Psoas muscle (tissue), 8 donors: ENCODE results near the gene CCNC. TPM values are rescaled to one million over a fixed set of nuclear protein-coding genes. Genes with fewer than 3 reads are reported as not detected.

Experiments
- ATAC-seq, 4 donors: fragments of 200-7000 bp; cut with Tn5 transposase; one replicate each; pipeline ENCODE4 v1.9.1; 2020; ENCODE audit warnings: moderate library complexity in 3 of 4, mild to moderate bottlenecking in 2 of 4
- DNase-seq, 2 donors: peaks; one replicate each; pipeline ENCODE4 v3.0.0-alpha.2; 2020
- H3K27ac ChIP-seq: fragments of 200-600 bp; one replicate; pipeline ENCODE4 v1.8.0; 2022
- H3K27me3 ChIP-seq, 3 donors: fragments of 200-600 bp in 1 of 3; one replicate each; pipeline versions ENCODE4 v1.6.1 to v1.8.0; 2013 to 2022; ENCODE audit warnings: low read length in 2 of 3, mild to moderate bottlenecking in 2 of 3, moderate library complexity in 1 of 3; ENCODE audit not compliant: insufficient read depth in 3 of 3
- H3K36me3 ChIP-seq, 2 donors: fragments of 200-600 bp in 1 of 2; one replicate each; pipeline versions ENCODE4 v1.6.1 to v1.8.0; 2013 to 2022; ENCODE audit warnings: low read depth in 1 of 2, mild to moderate bottlenecking in 1 of 2, moderate library complexity in 1 of 2; ENCODE audit not compliant: insufficient read depth in 1 of 2
- H3K4me1 ChIP-seq: fragments of 200-600 bp; one replicate; pipeline ENCODE4 v1.8.0; 2022
- H3K4me3 ChIP-seq: fragments of 200-600 bp; one replicate; pipeline ENCODE4 v1.8.0; 2022; ENCODE audit warnings: mild to moderate bottlenecking
- H3K9me3 ChIP-seq: fragments of 200-600 bp; one replicate; pipeline ENCODE4 v1.8.0; 2022
- CTCF ChIP-seq: fragments of 200-600 bp; IDR thresholded peaks from one replicate; pipeline ENCODE4 v1.8.0; 2022; ENCODE audit warnings: antibody characterized with exemption
- whole genome bisulfite sequencing, 3 donors: extraction: QIAGEN DNeasy Blood & Tissue Kit; methylation state at CpG; one replicate each; pipeline versions ENCODE4 v1.1.6 to v1.1.7; 2013; 5-methylcytosine and 5-hydroxymethylcytosine counted together
- intact Hi-C, 2 donors: fragments of 100-400 bp; cut with DNase I; formaldehyde crosslinking; loops; one replicate each; pipeline versions ENCODE4 v1.11.0 to v1.14.2; 2022
- polyA plus RNA-seq, 3 donors: library from polyadenylated mRNA; stranded (reverse); fragments of 200-250 nt; gene quantifications; one replicate each; pipeline ENCODE4 v1.2.3, GENCODE V29; 2013
- total RNA-seq, 4 donors: library from RNA; stranded (reverse); fragmentation: NEBNext Ultra II Directional in 2 of 4; extraction: Animal tissue kit (Norgen Biotek cat#: 25700) in 2 of 4; gene quantifications; one replicate each; pipeline versions ENCODE4 v1.2.1 to v1.2.4, GENCODE V29; 2021 to 2023
- donor health status: healthy with polysubstance abuse.
- donor health status: DM: no; HTN: no; CAD: no; lungs with moderate emphysema.
- donor health status: Bipolar disorder and iron deficiency.
- donor health status: healthy.
- donor health status: DM: yes; HTN: yes; CAD: no.
- donor health status: DM: no; HTN: no; CAD: no.
- donor health status: DM: no; HTN: no; CAD: no.
- donor health status: DM: yes; HTN: yes; CAD: no.

CCNC gene
- total and polyA plus RNA-seq, 7 donors = 12.4 to 24.5 (median 18.6) TPM

DNA sequence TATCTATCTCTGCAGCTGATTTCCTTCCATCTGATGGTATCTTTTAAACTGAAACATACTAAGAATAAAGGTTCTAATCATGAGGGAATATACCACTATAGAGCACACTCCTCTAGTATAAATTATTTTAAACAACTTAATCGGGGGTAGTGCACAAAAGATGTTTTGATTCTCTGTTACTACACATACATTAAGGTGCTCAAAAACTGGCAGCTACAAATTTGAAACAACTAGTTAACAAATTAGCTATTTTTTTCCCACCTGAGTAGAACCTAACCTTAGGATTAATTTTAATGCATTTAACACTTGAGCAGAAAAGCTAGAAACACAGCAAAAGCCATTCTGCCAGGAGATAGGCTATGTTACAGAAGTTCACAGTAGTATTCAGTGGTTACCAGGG lies 23.0 kb downstream of the CCNC start:
- intact Hi-C loops = no loop called here
- H3K9me3 ChIP-seq = no peaks in the 10 kb centered on the region
- no peak for ATAC-seq
- TF ChIP-seq CTCF = no peak
- no peaks in the 10 kb centered on the region for H3K27me3 ChIP-seq
- peaks cover 6% of the 10 kb centered on the region for H3K4me1 ChIP-seq
- no peak overlapping the region for H3K4me3 ChIP-seq
- peaks cover 7 to 96% of the 10 kb centered on the region in 2 donors for H3K36me3 ChIP-seq
- H3K27ac ChIP-seq = no peak overlapping the region
- 79 to 91% (median 85%) methylated on average over 1 of the region's 1 CpG for WGBS, 3 donors
- DNase-seq = no peak

DNA sequence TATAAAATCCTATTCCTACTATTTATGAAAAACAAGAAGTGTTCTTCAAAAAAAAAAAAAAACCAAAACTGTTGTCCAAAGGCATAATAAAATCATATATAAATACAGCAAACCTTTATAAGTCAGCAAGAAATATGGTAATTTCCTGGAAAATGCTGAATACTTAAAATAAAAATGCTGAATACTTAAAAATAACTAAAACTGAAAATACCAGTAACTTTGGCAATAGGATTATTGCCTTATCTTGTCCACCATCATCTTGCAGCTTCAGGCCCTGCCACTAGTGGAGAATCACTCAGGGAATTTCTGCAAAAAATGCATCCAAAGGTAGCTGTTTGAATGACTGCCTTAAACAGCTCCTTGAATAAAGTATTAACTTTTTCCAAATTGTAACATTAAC lies 24.5 kb downstream of the CCNC start:
- intact Hi-C loops = no loop called here
- H3K9me3 ChIP-seq = no peaks in the 10 kb centered on the region
- DNase-seq = no peak
- no peak overlapping the region for H3K27ac ChIP-seq
- no peaks in the 10 kb centered on the region for H3K27me3 ChIP-seq
- H3K36me3 ChIP-seq = peaks cover 9 to 95% of the 10 kb centered on the region in 2 donors
- no peak overlapping the region for H3K4me3 ChIP-seq
- TF ChIP-seq CTCF = no peak
- ATAC-seq = no peak
- H3K4me1 ChIP-seq = no peaks in the 10 kb centered on the region

DNA sequence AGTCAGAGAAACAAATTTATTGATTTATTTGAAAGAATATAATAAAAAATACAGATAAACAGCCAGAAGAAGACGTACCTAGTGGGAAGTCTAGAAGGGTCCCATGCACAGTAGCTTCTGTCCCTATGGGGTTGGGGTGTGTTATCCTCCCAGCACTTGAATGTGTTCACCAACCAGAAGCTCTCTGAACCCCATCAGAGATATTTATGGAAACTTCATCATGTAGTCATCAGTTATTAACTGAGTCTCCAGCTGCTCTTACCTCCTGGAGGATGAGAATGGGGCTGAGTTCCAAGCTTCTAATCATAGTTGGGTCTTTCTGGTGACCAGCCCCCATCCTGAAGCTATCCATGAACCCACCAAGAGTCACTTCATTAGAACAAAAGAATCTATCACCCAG lies 37.8 kb downstream of the CCNC start:
- TF ChIP-seq CTCF = no peak
- Histone ChIP-seq H3K4me3 (no peak overlapping the region), H3K4me1 (no peaks in the 10 kb centered on the region), H3K27me3 (no peaks in the 10 kb centered on the region), H3K9me3 (no peaks in the 10 kb centered on the region), H3K36me3 (peaks cover 0 to 77% of the 10 kb centered on the region in 2 donors), H3K27ac (no peak overlapping the region)
- ATAC-seq = peak in 2 of 4 donors; percentile 49 to 58
- intact Hi-C loops = no loop called here
- DNase-seq = no peak
- 91 to 100% (median 98%) methylated on average over 1 of the region's 1 CpG for WGBS, 3 donors

GRCh38 chr6:99522531-99522930 lies 45.9 kb downstream of the CCNC start:
- no peak for ATAC-seq
- intact Hi-C loops = loop anchor here in 1 of 2 donors (5.0 kb wide), 1 partner anchor 45 kb away; the partner anchor contains the start of gene CCNC
- H3K4me3 ChIP-seq = no peak overlapping the region

More at GRCh38 chr6:99522531-99522930, 45.9 kb downstream of the CCNC start:
- peaks cover 0 to 18% of the 10 kb centered on the region in 2 donors for H3K36me3 ChIP-seq
- peaks cover 9% of the 10 kb centered on the region for H3K4me1 ChIP-seq
- H3K9me3 ChIP-seq = no peaks in the 10 kb centered on the region
- no peak overlapping the region for H3K27ac ChIP-seq
- peak in 1 of 2 donors; percentile 22 for DNase-seq
- no peaks in the 10 kb centered on the region for H3K27me3 ChIP-seq
- no peak for TF ChIP-seq CTCF
- 82 to 91% (median 84%) methylated on average over 4 of the region's 4 CpGs for WGBS, 3 donors
